GM10266 (cell line): ENCODE results near the gene KSR1.

Experiments
- DNase-seq: peaks from one replicate; pipeline ENCODE4 v3.0.0; 2012; ENCODE audit errors: extremely low spot score
- CTCF ChIP-seq: IDR thresholded peaks from 2 replicates; pipeline ENCODE4 v1.5.1; 2012; ENCODE audit warnings: mild to moderate bottlenecking, low read depth; ENCODE audit not compliant: control insufficient read depth, insufficient read depth; ENCODE audit errors: missing control alignments

The KSR1 gene

DNA sequence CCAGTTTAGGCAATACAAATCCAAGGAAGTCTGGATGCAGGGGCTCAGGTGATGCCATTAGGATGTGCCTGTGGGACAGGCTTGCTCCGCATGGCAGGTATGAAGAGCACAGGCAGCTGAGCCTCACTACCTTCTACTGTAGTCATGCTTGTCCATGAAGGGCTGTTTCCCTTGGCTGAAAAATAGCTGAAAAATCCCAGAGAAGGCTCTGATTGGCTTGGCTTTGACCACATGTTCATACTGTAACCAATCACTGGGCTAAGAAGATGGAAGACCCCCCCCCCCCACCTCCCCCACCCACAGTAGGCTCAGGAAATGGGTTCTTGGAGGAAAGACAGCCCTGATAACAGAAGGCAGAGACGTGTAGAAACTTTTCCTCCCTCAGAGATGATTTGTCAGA lies 108.2 kb downstream of the KSR1 start:
- no peak for DNase-seq
- no peak for TF ChIP-seq CTCF

DNA sequence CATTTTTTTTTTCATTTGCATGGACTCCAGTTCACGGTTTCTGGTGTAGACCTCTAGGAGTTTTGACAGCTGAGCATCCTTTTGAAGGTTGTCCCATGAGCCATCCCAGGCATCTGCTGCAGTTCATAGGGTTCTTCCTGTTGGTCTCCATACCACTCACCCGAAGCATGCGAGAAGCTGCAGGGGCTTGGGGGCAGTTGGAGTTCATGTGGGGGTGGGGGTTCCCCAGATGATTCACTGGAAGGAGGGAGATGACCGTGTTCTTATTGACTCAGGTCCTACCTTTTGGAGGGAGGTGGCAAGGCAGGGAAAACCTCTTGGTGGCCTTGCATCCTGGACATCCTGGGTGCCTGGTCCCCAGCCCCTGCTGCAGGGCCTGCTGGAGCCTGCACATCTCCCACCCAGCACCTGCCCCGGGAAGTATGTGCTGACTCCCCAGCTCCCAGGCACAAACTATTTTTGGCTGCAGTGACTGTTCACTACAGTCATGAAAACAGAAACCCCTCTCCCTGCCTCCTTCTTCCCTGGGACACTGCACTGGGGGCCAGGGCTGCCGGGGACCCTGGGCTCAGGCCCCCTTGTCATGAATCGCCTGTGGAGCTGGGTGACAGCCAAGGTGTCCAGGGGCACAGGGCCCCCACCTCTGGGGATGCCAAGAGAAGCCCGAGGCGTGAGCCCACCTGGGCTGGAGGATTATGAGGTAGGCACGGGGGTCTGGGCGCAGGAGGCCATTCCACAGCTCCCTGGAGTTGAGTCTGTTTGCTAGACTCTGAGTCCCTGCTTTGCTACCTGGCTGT lies 109.8 kb downstream of the KSR1 start:
- no peak for TF ChIP-seq CTCF
- no peak for DNase-seq

DNA sequence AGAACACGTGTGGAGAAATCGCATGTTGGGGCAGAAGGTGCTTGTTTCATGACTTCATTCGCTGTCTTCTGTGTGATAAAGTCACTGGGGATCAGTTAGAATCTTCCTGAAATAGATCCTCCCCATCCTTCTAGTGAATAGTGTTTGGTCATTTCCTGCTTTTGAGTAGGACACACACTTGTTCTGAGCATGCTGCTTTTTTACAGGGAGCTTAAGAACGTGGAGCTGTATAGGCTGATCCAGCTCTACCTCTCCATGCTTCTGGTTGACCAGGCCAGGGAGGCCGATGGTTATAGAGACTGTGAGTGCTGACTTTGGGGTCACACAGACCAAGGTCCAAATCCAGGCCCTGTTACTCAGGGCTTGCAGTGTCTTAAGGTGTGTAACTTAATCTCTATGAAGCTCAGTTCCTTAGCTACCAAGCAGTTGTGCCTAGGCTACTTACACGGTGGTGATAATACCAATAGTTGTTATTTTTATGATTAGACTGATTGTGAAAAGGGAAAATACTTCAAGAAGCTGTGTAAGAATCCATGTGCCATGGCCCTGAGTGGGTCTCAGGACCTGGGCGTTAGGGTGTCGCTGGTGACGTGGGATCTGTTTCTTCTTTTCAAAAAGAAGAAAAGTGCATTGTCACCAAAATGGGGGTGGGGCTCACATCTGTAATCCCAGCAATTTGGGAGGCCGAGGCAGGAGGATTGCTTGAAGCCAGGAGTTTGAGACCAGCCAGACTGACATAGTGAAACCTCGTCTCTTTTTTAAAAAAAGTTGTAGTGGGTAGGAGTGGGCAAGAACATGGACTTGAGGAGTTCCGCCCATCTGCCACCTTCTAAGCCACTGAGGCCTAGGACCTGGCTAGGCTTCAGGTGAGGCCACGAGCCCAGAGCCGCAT lies 110.7 kb downstream of the KSR1 start:
- DNase-seq, result no peak
- no peak for TF ChIP-seq CTCF

DNA sequence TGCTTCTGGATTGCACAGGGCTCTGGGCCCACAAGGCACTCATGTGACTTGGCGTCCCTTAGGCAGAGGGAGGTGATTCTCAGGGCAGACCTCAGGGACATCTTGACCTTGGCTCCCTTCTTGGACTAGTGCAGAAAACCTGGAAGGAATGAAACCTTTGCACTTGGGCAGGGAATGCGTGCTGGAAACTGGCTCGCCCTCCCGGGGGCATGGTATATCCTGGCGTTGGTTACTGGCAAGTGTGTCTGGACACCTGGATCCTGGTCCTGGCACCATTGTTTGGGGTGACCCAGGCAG lies 111.3 kb downstream of the KSR1 start:
- no peak for DNase-seq
- TF ChIP-seq CTCF, result no peak

- no peak for DNase-seq
- TF ChIP-seq CTCF, result no peak
Measured at GRCh38 chr17:27568216-27568615, 112.0 kb downstream of the KSR1 start.

GRCh38 chr17:27568811-27569210 lies 112.6 kb downstream of the KSR1 start:
- no peak for TF ChIP-seq CTCF
- DNase-seq, result no peak

GRCh38 chr17:27569257-27569722 lies 113.0 kb downstream of the KSR1 start:
- peak; percentile 71 for TF ChIP-seq CTCF
- peak; percentile 47 for DNase-seq
